ENCODE measurements around the gene SNF8. TPM values are rescaled to one million over a fixed set of nuclear protein-coding genes. Genes with fewer than 3 reads are reported as not detected.

Gene SNF8
- total and polyA plus RNA-seq, 9 of the 15 experiments (the other 6 are each of a cell fraction or from before 2014, with no cell fraction given), result 6.9 to 149 (median 117) TPM

GRCh38 chr17:48990882-48991357, 46.3 kb upstream of the SNF8 start (continued):
- TF ChIP-seq HDAC1 (IDR thresholded peaks at IDR 0.05) (no peak; a peak in 1 of 4 replicates), HSF4 (CRISPR knock-in tag; IDR thresholded peaks at IDR 0.05; ENCODE audit: borderline replicate concordance) (no peak), SRSF7 (optimal IDR thresholded peaks at IDR 0.05; ENCODE audit: low read depth, low read length) (no peak), THRB (CRISPR knock-in tag; conservative IDR thresholded peaks at IDR 0.05) (0 out of 2 replicates have a peak, but pooled peaks have one; percentile 43), BHLHE40 (IDR thresholded peaks at IDR 0.05; ENCODE audit: low read length) (no peak), ZNF445 (CRISPR knock-in tag; IDR thresholded peaks at IDR 0.05; ENCODE audit: low read depth) (no peak), SMARCE1 (IDR thresholded peaks at IDR 0.05) (peak; percentile 65), PBX2 (CRISPR knock-in tag; IDR thresholded peaks at IDR 0.05; ENCODE audit: low read depth) (no peak), PBX2 (tag; conservative IDR thresholded peaks at IDR 0.05; ENCODE audit: low read depth) (peak; percentile 58), TCFL5 (CRISPR knock-in tag; conservative IDR thresholded peaks at IDR 0.05) (no peak), BACH1 (tag; IDR thresholded peaks at IDR 0.05) (no peak), PHB2 (IDR thresholded peaks at IDR 0.05; ENCODE audit: low read depth) (0 out of 2 replicates have a peak, but pooled peaks have one; percentile 42), CBFA2T2 (conservative IDR thresholded peaks at IDR 0.05) (no peak), NFRKB (IDR thresholded peaks at IDR 0.05; ENCODE audit: low read depth) (peak; percentile 92), ETV1 (tag; conservative IDR thresholded peaks at IDR 0.05; ENCODE audit: low read depth) (no peak), HDAC6 (IDR thresholded peaks at IDR 0.05; ENCODE audit: low read depth, low read length) (no peak), MXD1 (CRISPR knock-in tag; IDR thresholded peaks at IDR 0.05; ENCODE audit: borderline replicate concordance, poor library complexity, severe bottlenecking) (no peak), ZBED1 (IDR thresholded peaks at IDR 0.05) (no peak), NCOA4 (IDR thresholded peaks at IDR 0.05; ENCODE audit: partially characterized antibody) (peak; percentile 42)
